Measurements from ENCODE around the gene DYNC2H1. TPM values are rescaled to one million over a fixed set of nuclear protein-coding genes. Genes with fewer than 3 reads are reported as not detected.

Gene DYNC2H1
- total RNA-seq, 1 experiment from 2014 or later = 44.0 TPM

- H3K4me3 ChIP-seq (ENCODE audit: low read depth, low read length, poor library complexity, severe bottlenecking) = no peak overlapping the region
- intact Hi-C loops (cut with micrococcal nuclease; ENCODE audit: unreplicated experiment) = no loop called here
- H3K36me3 ChIP-seq (ENCODE audit: insufficient read depth, low read length, poor library complexity, severe bottlenecking) = no peaks in the 10 kb centered on the region
- no peaks in the 10 kb centered on the region for H3K27me3 ChIP-seq (replicated peaks; ENCODE audit: insufficient read depth, low read depth, low read length, poor library complexity)
- no TSS peak for BruUV-seq (replicated peaks)
- DNase-seq (ENCODE audit: low spot score) = no peak
- TF ChIP-seq EZH2 (IDR thresholded peaks at IDR 0.05; ENCODE audit: borderline replicate concordance, low read depth, low read length, poor library complexity, severe bottlenecking) = no peak
- TF ChIP-seq, protein P1, sequence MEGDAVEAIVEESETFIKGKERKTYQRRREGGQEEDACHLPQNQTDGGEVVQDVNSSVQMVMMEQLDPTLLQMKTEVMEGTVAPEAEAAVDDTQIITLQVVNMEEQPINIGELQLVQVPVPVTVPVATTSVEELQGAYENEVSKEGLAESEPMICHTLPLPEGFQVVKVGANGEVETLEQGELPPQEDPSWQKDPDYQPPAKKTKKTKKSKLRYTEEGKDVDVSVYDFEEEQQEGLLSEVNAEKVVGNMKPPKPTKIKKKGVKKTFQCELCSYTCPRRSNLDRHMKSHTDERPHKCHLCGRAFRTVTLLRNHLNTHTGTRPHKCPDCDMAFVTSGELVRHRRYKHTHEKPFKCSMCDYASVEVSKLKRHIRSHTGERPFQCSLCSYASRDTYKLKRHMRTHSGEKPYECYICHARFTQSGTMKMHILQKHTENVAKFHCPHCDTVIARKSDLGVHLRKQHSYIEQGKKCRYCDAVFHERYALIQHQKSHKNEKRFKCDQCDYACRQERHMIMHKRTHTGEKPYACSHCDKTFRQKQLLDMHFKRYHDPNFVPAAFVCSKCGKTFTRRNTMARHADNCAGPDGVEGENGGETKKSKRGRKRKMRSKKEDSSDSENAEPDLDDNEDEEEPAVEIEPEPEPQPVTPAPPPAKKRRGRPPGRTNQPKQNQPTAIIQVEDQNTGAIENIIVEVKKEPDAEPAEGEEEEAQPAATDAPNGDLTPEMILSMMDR (conservative IDR thresholded peaks at IDR 0.05; ENCODE audit: low read depth, low read length) = no peak
- no peak overlapping the region for H3K27ac ChIP-seq (ENCODE audit: low read depth, low read length, poor library complexity, severe bottlenecking)
- no peaks in the 10 kb centered on the region for H3K4me1 ChIP-seq (ENCODE audit: insufficient read depth, low read length, poor library complexity, severe bottlenecking)
- CTCF ChIA-PET = no interaction called here
- H3K9me3 ChIP-seq (ENCODE audit: low read depth, low read length, poor library complexity, severe bottlenecking) = no peaks in the 10 kb centered on the region
- POLR2A ChIA-PET (ENCODE audit: low non-redundant PET) = no interaction called here
These were observed 106.6 kb downstream of the DYNC2H1 start for GRCh38 chr11:103215812-103216211.

DNA sequence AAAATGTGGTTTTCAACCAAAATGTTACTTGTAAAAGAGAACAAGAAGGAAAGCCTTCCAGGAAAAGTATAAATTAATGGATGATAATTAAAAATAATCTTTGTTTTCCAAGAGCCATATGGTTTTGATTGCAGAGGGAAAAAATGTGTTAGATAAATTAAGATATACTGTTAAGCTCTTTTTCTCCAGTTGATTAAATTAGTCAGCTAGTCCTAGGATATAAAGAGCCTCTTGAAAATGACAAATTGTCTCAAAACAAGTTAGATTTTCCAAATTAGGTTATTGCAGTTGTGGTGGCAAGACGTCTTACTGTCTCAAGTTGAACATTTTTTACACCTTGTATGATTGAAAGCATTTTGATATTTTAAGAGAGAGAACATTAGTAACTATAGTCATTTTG lies 110.9 kb downstream of the DYNC2H1 start:
- Histone ChIP-seq H3K27ac (ENCODE audit: low read depth, low read length, poor library complexity, severe bottlenecking) (no peak overlapping the region), H3K4me1 (ENCODE audit: insufficient read depth, low read length, poor library complexity, severe bottlenecking) (no peaks in the 10 kb centered on the region), H3K9me3 (ENCODE audit: low read depth, low read length, poor library complexity, severe bottlenecking) (no peaks in the 10 kb centered on the region), H3K27me3 (replicated peaks; ENCODE audit: insufficient read depth, low read depth, low read length, poor library complexity) (no peaks in the 10 kb centered on the region), H3K4me3 (ENCODE audit: low read depth, low read length, poor library complexity, severe bottlenecking) (no peak overlapping the region), H3K36me3 (ENCODE audit: insufficient read depth, low read length, poor library complexity, severe bottlenecking) (no peaks in the 10 kb centered on the region)
- no peak for TF ChIP-seq EZH2 (IDR thresholded peaks at IDR 0.05; ENCODE audit: borderline replicate concordance, low read depth, low read length, poor library complexity, severe bottlenecking)
- TF ChIP-seq, protein P1 (conservative IDR thresholded peaks at IDR 0.05; ENCODE audit: low read depth, low read length) = no peak
- intact Hi-C loops (cut with micrococcal nuclease; ENCODE audit: unreplicated experiment) = no loop called here
- DNase-seq (ENCODE audit: low spot score) = no peak
- POLR2A ChIA-PET (ENCODE audit: low non-redundant PET) = no interaction called here
- CTCF ChIA-PET = no interaction called here
- no TSS peak for BruUV-seq (replicated peaks)

GRCh38 chr11:103222806-103223205 lies 113.6 kb downstream of the DYNC2H1 start:
- H3K27me3 ChIP-seq (replicated peaks; ENCODE audit: insufficient read depth, low read depth, low read length, poor library complexity) = no peaks in the 10 kb centered on the region
- H3K9me3 ChIP-seq (ENCODE audit: low read depth, low read length, poor library complexity, severe bottlenecking) = no peaks in the 10 kb centered on the region
- DNase-seq (ENCODE audit: low spot score) = no peak
- no peak overlapping the region for H3K4me3 ChIP-seq (ENCODE audit: low read depth, low read length, poor library complexity, severe bottlenecking)
- CTCF ChIA-PET = no interaction called here
- H3K27ac ChIP-seq (ENCODE audit: low read depth, low read length, poor library complexity, severe bottlenecking) = no peak overlapping the region
- TF ChIP-seq, protein P1 (conservative IDR thresholded peaks at IDR 0.05; ENCODE audit: low read depth, low read length) = no peak
- no peak for TF ChIP-seq EZH2 (IDR thresholded peaks at IDR 0.05; ENCODE audit: borderline replicate concordance, low read depth, low read length, poor library complexity, severe bottlenecking)
- H3K36me3 ChIP-seq (ENCODE audit: insufficient read depth, low read length, poor library complexity, severe bottlenecking) = no peaks in the 10 kb centered on the region
- no TSS peak for BruUV-seq (replicated peaks)
- intact Hi-C loops (cut with micrococcal nuclease; ENCODE audit: unreplicated experiment) = no loop called here
- H3K4me1 ChIP-seq (ENCODE audit: insufficient read depth, low read length, poor library complexity, severe bottlenecking) = no peaks in the 10 kb centered on the region
- POLR2A ChIA-PET (ENCODE audit: low non-redundant PET) = no interaction called here

All from A673 (cell line).